DND-41 (cell line): ENCODE results near the gene CNTNAP5.

Experiments
- ATAC-seq: fragments of 200-7000 bp; cut with Tn5 transposase; 3 replicates; pipeline ENCODE4 v1.9.1; 2021; ENCODE audit warnings: low read depth; ENCODE audit not compliant: insufficient read depth
- DNase-seq: peaks from one replicate; pipeline ENCODE4 v3.0.0-alpha.2; 2020
- H2AFZ ChIP-seq: 2 replicates; pipeline ENCODE4 v1.6.0; 2012; ENCODE audit warnings: low read depth, low read length
- H3K27ac ChIP-seq: 2 replicates; pipeline ENCODE4 v1.5.1; 2012; ENCODE audit warnings: low read length, inconsistent platforms
- H3K27me3 ChIP-seq: fragments of 200-600 bp; sonication (generic); 2 replicates; pipeline ENCODE4 v1.6.0; 2012; ENCODE audit warnings: low read length, mild to moderate bottlenecking, inconsistent platforms; ENCODE audit not compliant: insufficient read depth, poor library complexity
- H3K36me3 ChIP-seq: 2 replicates; pipeline ENCODE4 v1.5.1; 2012; ENCODE audit warnings: low read length, inconsistent platforms; ENCODE audit not compliant: insufficient read depth
- H3K4me1 ChIP-seq: 2 replicates; pipeline ENCODE4 v1.5.1; 2012; ENCODE audit warnings: mild to moderate bottlenecking, low read length; ENCODE audit not compliant: insufficient read depth
- H3K4me2 ChIP-seq: 2 replicates; pipeline ENCODE4 v1.6.0; 2012; ENCODE audit warnings: mild to moderate bottlenecking, moderate library complexity, low read length, inconsistent platforms; ENCODE audit not compliant: insufficient read depth
- H3K4me3 ChIP-seq, 2 experiments: fragments of 200-600 bp in 1 of 2; shearing (Covaris generic) in 1 of 2; 2 replicates each; pipeline ENCODE4 v1.5.1; 2012 to 2016; ENCODE audit warnings: inconsistent platforms in 2 of 2, low read length in 2 of 2, mild to moderate bottlenecking in 2 of 2, low read depth in 1 of 2, moderate library complexity in 1 of 2
- H3K79me2 ChIP-seq: 2 replicates; pipeline ENCODE4 v1.6.0; 2012; ENCODE audit warnings: low read length, inconsistent platforms; ENCODE audit not compliant: insufficient read depth
- H3K9ac ChIP-seq: 2 replicates; pipeline ENCODE4 v1.6.0; 2012; ENCODE audit warnings: low read depth, mild to moderate bottlenecking, inconsistent platforms, low read length, moderate library complexity
- H3K9me3 ChIP-seq: 2 replicates; pipeline ENCODE4 v1.5.1; 2012; ENCODE audit warnings: low read length, moderate library complexity, mild to moderate bottlenecking, inconsistent platforms; ENCODE audit not compliant: insufficient read depth, severe bottlenecking
- H4K20me1 ChIP-seq: 2 replicates; pipeline ENCODE4 v1.6.0; 2012; ENCODE audit warnings: low read length; ENCODE audit not compliant: insufficient read depth
- EZH2 ChIP-seq: IDR thresholded peaks from 3 replicates; pipeline ENCODE4 v1.6.1; 2012; ENCODE audit warnings: borderline replicate concordance, low read depth, mild to moderate bottlenecking, moderate library complexity, low read length, inconsistent platforms; ENCODE audit not compliant: severe bottlenecking
- TF ChIP-seq, protein P1 (sequence below): IDR thresholded peaks from 2 replicates; pipeline ENCODE4 v1.5.1; 2012; ENCODE audit warnings: borderline replicate concordance, low read length, moderate library complexity, mild to moderate bottlenecking; ENCODE audit not compliant: poor library complexity, severe bottlenecking; ENCODE audit errors: extremely low read depth

CNTNAP5 gene

DNA sequence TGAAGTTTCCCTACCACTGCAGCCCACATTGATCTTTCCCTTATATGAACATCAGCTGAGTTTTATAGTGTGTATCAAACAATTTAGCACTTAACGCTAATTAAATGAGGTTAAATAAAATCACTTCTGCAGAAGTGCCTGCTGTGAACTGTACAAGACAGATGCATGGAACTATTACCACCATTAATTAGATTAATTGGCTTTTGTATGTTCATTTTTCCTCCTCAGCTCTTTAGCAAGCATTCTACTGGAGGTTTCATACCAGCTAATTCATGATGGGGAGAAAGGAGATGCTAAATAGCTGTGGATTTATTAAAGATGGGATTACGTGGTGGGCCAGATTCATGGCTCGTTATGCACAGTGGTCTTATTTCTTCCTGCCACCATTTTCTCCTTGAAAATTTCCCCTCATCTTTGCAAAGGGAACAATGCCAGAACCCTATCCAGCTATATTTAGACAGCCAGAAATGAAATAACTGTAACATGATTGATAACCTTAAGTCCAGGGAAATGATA lies 96.7 kb downstream of the CNTNAP5 start:
- no peaks in the 10 kb centered on the region for H3K9me3 ChIP-seq
- H4K20me1 ChIP-seq = no peaks in the 10 kb centered on the region
- no peak overlapping the region for H3K27ac ChIP-seq
- no peaks in the 10 kb centered on the region for H3K36me3 ChIP-seq
- no peaks in the 10 kb centered on the region for H3K4me1 ChIP-seq
- no peak overlapping the region for H2AFZ ChIP-seq
- ATAC-seq (no peak), DNase-seq (no peak)
- H3K9ac ChIP-seq = no peak overlapping the region
- H3K4me3 ChIP-seq = no peak overlapping the region
- no peaks in the 10 kb centered on the region for H3K27me3 ChIP-seq
- no peak overlapping the region for H3K4me2 ChIP-seq
- TF ChIP-seq EZH2 = no peak
- TF ChIP-seq, protein P1, sequence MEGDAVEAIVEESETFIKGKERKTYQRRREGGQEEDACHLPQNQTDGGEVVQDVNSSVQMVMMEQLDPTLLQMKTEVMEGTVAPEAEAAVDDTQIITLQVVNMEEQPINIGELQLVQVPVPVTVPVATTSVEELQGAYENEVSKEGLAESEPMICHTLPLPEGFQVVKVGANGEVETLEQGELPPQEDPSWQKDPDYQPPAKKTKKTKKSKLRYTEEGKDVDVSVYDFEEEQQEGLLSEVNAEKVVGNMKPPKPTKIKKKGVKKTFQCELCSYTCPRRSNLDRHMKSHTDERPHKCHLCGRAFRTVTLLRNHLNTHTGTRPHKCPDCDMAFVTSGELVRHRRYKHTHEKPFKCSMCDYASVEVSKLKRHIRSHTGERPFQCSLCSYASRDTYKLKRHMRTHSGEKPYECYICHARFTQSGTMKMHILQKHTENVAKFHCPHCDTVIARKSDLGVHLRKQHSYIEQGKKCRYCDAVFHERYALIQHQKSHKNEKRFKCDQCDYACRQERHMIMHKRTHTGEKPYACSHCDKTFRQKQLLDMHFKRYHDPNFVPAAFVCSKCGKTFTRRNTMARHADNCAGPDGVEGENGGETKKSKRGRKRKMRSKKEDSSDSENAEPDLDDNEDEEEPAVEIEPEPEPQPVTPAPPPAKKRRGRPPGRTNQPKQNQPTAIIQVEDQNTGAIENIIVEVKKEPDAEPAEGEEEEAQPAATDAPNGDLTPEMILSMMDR = no peak
- no peaks in the 10 kb centered on the region for H3K79me2 ChIP-seq

GRCh38 chr2:124122340-124122739 lies 97.3 kb downstream of the CNTNAP5 start:
- no peak overlapping the region for H3K27ac ChIP-seq
- TF ChIP-seq, protein P1 = no peak
- TF ChIP-seq EZH2 = no peak
- H3K9me3 ChIP-seq = no peaks in the 10 kb centered on the region
- H4K20me1 ChIP-seq = no peaks in the 10 kb centered on the region
- no peak for DNase-seq
- no peaks in the 10 kb centered on the region for H3K4me1 ChIP-seq
- H3K4me2 ChIP-seq = no peak overlapping the region
- no peak overlapping the region for H2AFZ ChIP-seq
- ATAC-seq = no peak
- H3K27me3 ChIP-seq = no peaks in the 10 kb centered on the region
- H3K79me2 ChIP-seq = no peaks in the 10 kb centered on the region
- H3K36me3 ChIP-seq = no peaks in the 10 kb centered on the region
- H3K9ac ChIP-seq = no peak overlapping the region
- H3K4me3 ChIP-seq = no peak overlapping the region

DNA sequence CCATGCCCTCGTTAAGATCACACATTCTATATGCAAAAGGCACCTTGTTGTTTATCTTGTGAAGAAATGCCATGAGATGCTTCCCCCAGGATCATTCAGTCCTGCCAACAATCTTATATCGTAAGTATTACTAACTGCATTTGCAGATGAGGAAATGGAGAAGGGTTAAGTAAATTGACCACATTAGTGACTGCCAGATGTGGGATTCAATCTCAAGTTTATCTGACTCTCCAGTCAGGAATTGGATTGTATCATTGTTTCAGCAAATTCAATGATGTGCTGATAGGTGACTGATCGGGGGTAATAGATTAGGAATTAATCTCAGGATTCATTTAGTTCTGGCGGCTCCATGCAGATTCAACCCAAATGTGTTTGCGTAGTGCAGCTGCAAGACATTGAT lies 106.2 kb downstream of the CNTNAP5 start:
- no peak for DNase-seq
- no peak overlapping the region for H3K27ac ChIP-seq
- TF ChIP-seq, protein P1 = no peak
- TF ChIP-seq EZH2 = no peak

GRCh38 chr2:124136110-124136509 lies 111.0 kb downstream of the CNTNAP5 start:
- H3K27ac ChIP-seq = no peak overlapping the region
- no peak overlapping the region for H3K4me2 ChIP-seq
- no peak overlapping the region for H3K4me3 ChIP-seq
- no peaks in the 10 kb centered on the region for H3K79me2 ChIP-seq
- DNase-seq (no peak), ATAC-seq (no peak)
- no peaks in the 10 kb centered on the region for H3K27me3 ChIP-seq
- TF ChIP-seq, protein P1 = no peak
- no peak overlapping the region for H3K9ac ChIP-seq
- H2AFZ ChIP-seq = no peak overlapping the region
- H3K36me3 ChIP-seq = no peaks in the 10 kb centered on the region
- no peaks in the 10 kb centered on the region for H3K4me1 ChIP-seq
- no peaks in the 10 kb centered on the region for H4K20me1 ChIP-seq
- no peaks in the 10 kb centered on the region for H3K9me3 ChIP-seq

More for the DNA sequence above, 106.2 kb downstream of the CNTNAP5 start:
- H3K4me1 ChIP-seq = no peaks in the 10 kb centered on the region
- no peak overlapping the region for H3K9ac ChIP-seq
- H3K9me3 ChIP-seq = no peaks in the 10 kb centered on the region
- no peak overlapping the region for H3K4me3 ChIP-seq
- H3K36me3 ChIP-seq = no peaks in the 10 kb centered on the region
- no peak overlapping the region for H2AFZ ChIP-seq
- ATAC-seq = no peak
- H3K27me3 ChIP-seq = no peaks in the 10 kb centered on the region
- no peak overlapping the region for H3K4me2 ChIP-seq
- no peaks in the 10 kb centered on the region for H4K20me1 ChIP-seq
- H3K79me2 ChIP-seq = no peaks in the 10 kb centered on the region
